Sigmoid colon (tissue), 7 donors: ENCODE data around the gene SNX8. TPM values are rescaled to one million over a fixed set of nuclear protein-coding genes. Genes with fewer than 3 reads are reported as not detected.

Experiments
- DNase-seq: peaks from one replicate; pipeline ENCODE4 v3.0.0-alpha.2; 2019
- H3K27ac ChIP-seq, 4 donors: fragments of 200-600 bp; sonication (generic); one replicate each; pipeline ENCODE4 v1.5.1; 2016 to 2019; ENCODE audit warnings: mild to moderate bottlenecking in 1 of 4
- H3K27me3 ChIP-seq, 3 donors: fragments of 200-600 bp; sonication (generic); one replicate each; pipeline ENCODE4 v1.5.1; 2019; ENCODE audit warnings: mild to moderate bottlenecking in 1 of 3
- H3K36me3 ChIP-seq, 4 donors: fragments of 200-600 bp; sonication (generic); one replicate each; pipeline ENCODE4 v1.5.1; 2016 to 2019
- H3K4me1 ChIP-seq, 4 donors: fragments of 200-600 bp; sonication (generic); one replicate each; pipeline ENCODE4 v1.5.1; 2017 to 2019
- H3K4me3 ChIP-seq, 4 donors: fragments of 200-600 bp; sonication (generic); one replicate each; pipeline ENCODE4 v1.5.1; 2017 to 2019; ENCODE audit warnings: mild to moderate bottlenecking in 2 of 4, moderate library complexity in 1 of 4
- H3K9me3 ChIP-seq, 4 donors: fragments of 200-600 bp in 3 of 4; sonication (generic) in 3 of 4; one replicate each; pipeline versions ENCODE4 v1.5.1 to v1.6.1; 2013 to 2019
- EP300 ChIP-seq, 4 donors: sonication (generic); formaldehyde crosslinking; IDR thresholded peaks; one replicate each; pipeline ENCODE4 v1.6.1; 2017; ENCODE audit warnings: antibody characterized with exemption in 4 of 4
- POLR2A ChIP-seq, 2 donors: fragments of 450-650 bp; IDR thresholded peaks; one replicate each; pipeline ENCODE4 v1.6.1; 2016; ENCODE audit warnings: antibody characterized with exemption in 2 of 2, mild to moderate bottlenecking in 2 of 2, moderate library complexity in 2 of 2
- POLR2AphosphoS5 ChIP-seq, 4 donors: sonication (generic); formaldehyde crosslinking; IDR thresholded peaks; one replicate each; pipeline ENCODE4 v1.6.1; 2017; ENCODE audit warnings: antibody characterized with exemption in 4 of 4
- WGBS, 2 donors: extraction: QIAGEN DNeasy Blood & Tissue Kit; methylation state at CpG; one replicate each; pipeline ENCODE4 v1.1.7; 2013; 5-methylcytosine and 5-hydroxymethylcytosine counted together
- intact Hi-C: fragments of 100-400 bp; cut with DNase I; formaldehyde crosslinking; loops from one replicate; pipeline ENCODE4 v1.15.1; 2023
- polyA plus RNA-seq, 3 donors: library from polyadenylated mRNA; stranded (reverse); fragments of 200-250 nt; gene quantifications; one replicate each; pipeline ENCODE4 v1.2.3, GENCODE V29; 2013
- total RNA-seq, 4 donors: library from RNA; depleted of rRNA; stranded (reverse); fragments of >200 nt; gene quantifications; one replicate each; pipeline ENCODE4 v1.1.0, GENCODE V29; 2016
- TF ChIP-seq, protein P1 (sequence below), 4 experiments: fragments of 450-650 bp in 3 of 4; fragments of 200-600 bp in 1 of 4; IDR thresholded peaks; one replicate each; pipeline ENCODE4 v1.5.1; 2016 to 2019; ENCODE audit warnings: antibody characterized with exemption in 4 of 4, mild to moderate bottlenecking in 3 of 4, moderate library complexity in 2 of 4
- donor health status: healthy with polysubstance abuse.
- donor health status: Bipolar disorder and iron deficiency.
- donor health status: healthy.

The SNX8 gene
- total and polyA plus RNA-seq, 7 donors, result 5.3 to 23.1 (median 10.2) TPM

- Histone ChIP-seq H3K36me3 (peaks cover 0 to 29% (median 5%) of the 10 kb centered on the region in 4 donors), H3K27ac (no peak overlapping the region), H3K4me1 (no peaks in the 10 kb centered on the region), H3K9me3 (no peaks in the 10 kb centered on the region), H3K27me3 (no peaks in the 10 kb centered on the region), H3K4me3 (no peak overlapping the region)
- intact Hi-C loops, result no loop called here
- no peak for DNase-seq
- TF ChIP-seq POLR2AphosphoS5 (IDR thresholded peaks at IDR 0.05) (no peak), EP300 (IDR thresholded peaks at IDR 0.05) (no peak), POLR2A (IDR thresholded peaks at IDR 0.05) (no peak)
- TF ChIP-seq, protein P1, sequence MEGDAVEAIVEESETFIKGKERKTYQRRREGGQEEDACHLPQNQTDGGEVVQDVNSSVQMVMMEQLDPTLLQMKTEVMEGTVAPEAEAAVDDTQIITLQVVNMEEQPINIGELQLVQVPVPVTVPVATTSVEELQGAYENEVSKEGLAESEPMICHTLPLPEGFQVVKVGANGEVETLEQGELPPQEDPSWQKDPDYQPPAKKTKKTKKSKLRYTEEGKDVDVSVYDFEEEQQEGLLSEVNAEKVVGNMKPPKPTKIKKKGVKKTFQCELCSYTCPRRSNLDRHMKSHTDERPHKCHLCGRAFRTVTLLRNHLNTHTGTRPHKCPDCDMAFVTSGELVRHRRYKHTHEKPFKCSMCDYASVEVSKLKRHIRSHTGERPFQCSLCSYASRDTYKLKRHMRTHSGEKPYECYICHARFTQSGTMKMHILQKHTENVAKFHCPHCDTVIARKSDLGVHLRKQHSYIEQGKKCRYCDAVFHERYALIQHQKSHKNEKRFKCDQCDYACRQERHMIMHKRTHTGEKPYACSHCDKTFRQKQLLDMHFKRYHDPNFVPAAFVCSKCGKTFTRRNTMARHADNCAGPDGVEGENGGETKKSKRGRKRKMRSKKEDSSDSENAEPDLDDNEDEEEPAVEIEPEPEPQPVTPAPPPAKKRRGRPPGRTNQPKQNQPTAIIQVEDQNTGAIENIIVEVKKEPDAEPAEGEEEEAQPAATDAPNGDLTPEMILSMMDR (IDR thresholded peaks at IDR 0.05), result no peak
- WGBS, 2 donors, result 79 to 87% methylated on average over 24 of the region's 24 CpGs
Measured at GRCh38 chr7:2251841-2252771, 62.1 kb downstream of the SNX8 start.

DNA sequence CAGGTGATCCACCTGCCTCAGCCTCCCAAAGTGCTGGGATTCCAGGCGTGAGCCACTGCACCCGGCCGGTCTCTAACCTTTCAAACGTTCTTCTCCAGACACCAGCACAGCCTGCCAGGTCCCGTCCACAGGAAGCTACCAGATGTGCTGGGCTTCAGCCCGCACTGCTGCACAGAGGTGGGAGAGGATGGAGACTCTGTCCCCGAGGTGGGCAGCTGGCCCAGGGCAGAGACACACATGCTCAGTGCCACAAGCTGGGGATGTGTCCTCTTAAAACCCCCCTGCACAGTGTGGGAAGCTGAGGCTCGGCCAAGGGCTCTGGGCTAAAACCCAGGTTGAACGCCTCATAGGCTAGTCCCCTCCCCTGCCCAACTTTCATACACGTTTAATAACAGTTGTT lies 62.9 kb downstream of the SNX8 start:
- no peaks in the 10 kb centered on the region for H3K9me3 ChIP-seq
- peaks cover 0 to 22% (median 2%) of the 10 kb centered on the region in 4 donors for H3K36me3 ChIP-seq
- H3K27ac ChIP-seq, result no peak overlapping the region
- no peak for TF ChIP-seq EP300 (IDR thresholded peaks at IDR 0.05)
- TF ChIP-seq POLR2AphosphoS5 (IDR thresholded peaks at IDR 0.05), result no peak
- TF ChIP-seq POLR2A (IDR thresholded peaks at IDR 0.05), result no peak
- TF ChIP-seq, protein P1 (IDR thresholded peaks at IDR 0.05), result no peak
- no peaks in the 10 kb centered on the region for H3K4me1 ChIP-seq
- 83 to 84% methylated on average over 10 of the region's 10 CpGs for WGBS, 2 donors
- no peaks in the 10 kb centered on the region for H3K27me3 ChIP-seq
- intact Hi-C loops, result no loop called here
- H3K4me3 ChIP-seq, result no peak overlapping the region
- no peak for DNase-seq

DNA sequence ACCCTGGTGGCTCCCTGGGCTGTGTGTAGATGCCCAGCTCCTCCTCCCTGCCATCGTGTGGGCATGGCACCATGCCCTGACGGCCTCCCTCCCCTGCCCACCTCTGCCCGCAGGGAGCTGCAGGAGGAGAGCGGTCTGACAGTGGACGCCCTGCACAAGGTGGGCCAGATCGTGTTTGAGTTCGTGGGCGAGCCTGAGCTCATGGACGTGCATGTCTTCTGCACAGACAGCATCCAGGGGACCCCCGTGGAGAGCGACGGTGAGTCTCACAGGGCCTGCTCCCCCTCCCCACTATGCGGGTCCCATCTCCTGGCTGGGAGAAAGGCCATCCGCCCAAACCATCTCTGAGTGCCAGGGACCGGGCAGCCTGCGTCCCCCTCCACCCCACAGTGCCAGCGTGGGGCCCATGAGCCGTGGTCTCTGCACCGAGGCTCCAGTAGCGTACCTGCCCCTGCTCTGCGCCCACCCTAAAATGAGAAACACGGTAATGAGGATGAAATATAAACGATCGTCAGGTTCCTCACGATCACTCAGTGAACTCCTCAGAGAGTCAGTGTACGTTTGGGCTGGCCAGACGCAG lies 64.4 kb downstream of the SNX8 start:
- no peak overlapping the region for H3K4me3 ChIP-seq
- 83 to 90% methylated on average over 27 of the region's 27 CpGs for WGBS, 2 donors
- no peaks in the 10 kb centered on the region for H3K4me1 ChIP-seq
- H3K36me3 ChIP-seq, result peaks cover 0 to 12% (median 1%) of the 10 kb centered on the region in 4 donors
- intact Hi-C loops, result no loop called here
- no peaks in the 10 kb centered on the region for H3K9me3 ChIP-seq
- no peak for DNase-seq
- no peaks in the 10 kb centered on the region for H3K27me3 ChIP-seq
- TF ChIP-seq, protein P1 (IDR thresholded peaks at IDR 0.05), result no peak
- TF ChIP-seq EP300 (IDR thresholded peaks at IDR 0.05) (no peak), POLR2A (IDR thresholded peaks at IDR 0.05) (no peak), POLR2AphosphoS5 (IDR thresholded peaks at IDR 0.05) (no peak)
- no peak overlapping the region for H3K27ac ChIP-seq

DNA sequence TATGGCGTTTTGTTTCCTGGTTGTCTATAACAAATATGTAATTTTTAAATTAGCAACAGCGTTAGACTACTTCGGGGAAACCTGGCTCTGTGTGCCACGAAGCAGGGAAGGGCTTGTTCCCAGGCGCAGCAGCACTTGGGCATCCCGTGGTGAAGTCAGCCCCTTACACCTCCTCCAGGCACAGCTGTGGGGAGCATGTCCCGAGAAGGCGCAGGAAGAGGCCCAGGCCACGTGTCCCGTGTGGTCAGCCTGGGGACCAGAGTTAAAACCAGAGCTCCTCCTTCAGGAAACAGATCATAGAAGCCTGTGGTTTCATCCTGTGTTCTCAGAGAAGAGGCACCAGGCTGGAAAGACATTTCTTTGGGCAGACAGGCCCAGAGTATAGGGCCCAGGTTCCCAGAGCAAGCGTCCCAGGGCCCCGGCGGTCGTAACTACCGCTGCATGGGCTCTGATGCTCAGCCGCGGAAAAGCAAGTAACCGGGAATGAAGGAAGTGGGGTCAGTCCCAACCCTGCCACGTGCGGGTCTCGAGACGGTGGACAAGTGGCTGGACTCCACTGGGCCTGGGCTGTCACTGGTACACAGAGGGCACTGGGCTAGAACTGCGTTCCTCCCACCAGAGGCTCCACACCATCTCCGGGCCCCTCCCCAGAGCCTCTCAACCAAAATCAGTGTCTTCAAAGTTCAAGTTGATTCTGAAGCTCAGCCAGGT lies 65.1 kb downstream of the SNX8 start:
- WGBS, 2 donors, result 41 to 68% methylated on average over 24 of the region's 24 CpGs
- H3K27me3 ChIP-seq, result no peaks in the 10 kb centered on the region
- H3K36me3 ChIP-seq, result peaks cover 0 to 7% (median 0%) of the 10 kb centered on the region in 4 donors
- intact Hi-C loops, result no loop called here
- no peaks in the 10 kb centered on the region for H3K9me3 ChIP-seq
- no peak for DNase-seq
- no peak overlapping the region for H3K4me3 ChIP-seq
- peak in 1 of 4 donors; percentile 31 for TF ChIP-seq POLR2AphosphoS5 (IDR thresholded peaks at IDR 0.05)
- TF ChIP-seq EP300 (IDR thresholded peaks at IDR 0.05), result no peak
- no peak for TF ChIP-seq POLR2A (IDR thresholded peaks at IDR 0.05)
- TF ChIP-seq, protein P1 (IDR thresholded peaks at IDR 0.05), result no peak
- H3K27ac ChIP-seq, result peak overlapping the region in 2 of 4 donors; percentile 16 to 36
- no peaks in the 10 kb centered on the region for H3K4me1 ChIP-seq
